Measurements from ENCODE around the gene PCGF3. TPM values are rescaled to one million over a fixed set of nuclear protein-coding genes. Genes with fewer than 3 reads are reported as not detected.

PCGF3 gene
- total RNA-seq, 1 donor from 2014 or later = 88.1 TPM

- Mint-ChIP-seq H3K27ac (no peak overlapping the region), H3K36me3 (no peaks in the 10 kb centered on the region), H3K4me1 (no peaks in the 10 kb centered on the region), H3K4me3 (no peak overlapping the region), H3K27me3 (ENCODE audit: low read depth) (peaks cover 92% of the 10 kb centered on the region), H3K9me3 (no peaks in the 10 kb centered on the region)
- no peak for DNase-seq (ENCODE audit: low spot score in 2 of 2, unreplicated experiment in 2 of 2)
- TF ChIP-seq CTCF (IDR thresholded peaks at IDR 0.05; ENCODE audit: unreplicated experiment) = no peak
Measured at GRCh38 chr4:819401-820229, 114.0 kb downstream of the PCGF3 start.

Other genes starting within 250 kb of the PCGF3 start
- gene ZNF721, start 206.7 kb upstream of the PCGF3 start, total RNA-seq = 55.9 to 56.9 TPM (median 56.0 TPM) in 3 replicates
- gene PIGG, start 206.6 kb upstream of the PCGF3 start, total RNA-seq = 89.7 to 95.7 TPM (median 91.0 TPM) in 3 replicates
- 0.11 TPM in 1 of 3 replicates, not detected in the others for gene TMEM271, start 129.5 kb upstream of the PCGF3 start, total RNA-seq
- gene PDE6B, start 80.3 kb upstream of the PCGF3 start, total RNA-seq = 9.0 to 12.0 TPM (median 11.6 TPM) in 3 replicates
- gene ATP5ME, start 31.6 kb upstream of the PCGF3 start, total RNA-seq = 194 to 212 TPM (median 197 TPM) in 3 replicates
- gene MYL5, start 31.3 kb upstream of the PCGF3 start, total RNA-seq = 25.0 to 32.1 TPM (median 32.0 TPM) in 3 replicates
- 10.5 to 13.4 TPM (median 11.6 TPM) in 3 replicates for gene SLC49A3, start 16.7 kb upstream of the PCGF3 start, total RNA-seq
- gene CPLX1, start 120.3 kb downstream of the PCGF3 start, total RNA-seq = 4.5 to 4.7 TPM (median 4.6 TPM) in 3 replicates
- 113 to 114 TPM (median 114 TPM) in 3 replicates for gene GAK, start 226.5 kb downstream of the PCGF3 start, total RNA-seq
- gene TMEM175, start 226.6 kb downstream of the PCGF3 start, total RNA-seq = 25.5 to 32.5 TPM (median 28.0 TPM) in 3 replicates